SK-N-SH treated with all-trans-retinoic acid at 6 μM for 48 hours (cell line): ENCODE data around the gene ANKRD13A.

Experiments used
- ARNTL ChIP-seq: fragments of 450-650 bp; formaldehyde crosslinking; IDR thresholded peaks from 2 replicates; pipeline ENCODE4 v1.5.0; 2020; ENCODE audit warnings: low read depth, mild to moderate bottlenecking, moderate library complexity, borderline replicate concordance
- BACH2 ChIP-seq: fragments of 250-450 bp; sonication (Bioruptor Pico); IDR thresholded peaks from 2 replicates; pipeline ENCODE4 v1.9.0; 2021; ENCODE audit warnings: mild to moderate bottlenecking, borderline replicate concordance
- ESRRG ChIP-seq: fragments of 250-450 bp; sonication (Bioruptor Pico); IDR thresholded peaks from 2 replicates; pipeline ENCODE4 v1.6.1; 2021; ENCODE audit warnings: mild to moderate bottlenecking
- ISL1 ChIP-seq: fragments of 250-450 bp; sonication (Bioruptor Pico); IDR thresholded peaks from 2 replicates; pipeline ENCODE4 v2.1.2; 2022; ENCODE audit warnings: mild to moderate bottlenecking, moderate library complexity
- PPARA ChIP-seq: fragments of 250-450 bp; sonication (Bioruptor Pico); IDR thresholded peaks from 2 replicates; pipeline ENCODE4 v1.5.0; 2020; ENCODE audit warnings: mild to moderate bottlenecking, borderline replicate concordance
- RARB ChIP-seq: fragments of 250-450 bp; sonication (Bioruptor Pico); IDR thresholded peaks from 2 replicates; pipeline ENCODE4 v1.8.0; 2021; ENCODE audit warnings: mild to moderate bottlenecking, moderate library complexity
- ZFP30 ChIP-seq: fragments of 450-650 bp; formaldehyde crosslinking; IDR thresholded peaks from 2 replicates; pipeline ENCODE4 v1.5.0; 2022; ENCODE audit warnings: mild to moderate bottlenecking, moderate library complexity
- ZNF565 ChIP-seq: fragments of 450-650 bp; formaldehyde crosslinking; conservative IDR thresholded peaks from 2 replicates; pipeline ENCODE4 v1.5.0; 2020; ENCODE audit warnings: low read depth, mild to moderate bottlenecking, moderate library complexity
- TF ChIP-seq, protein P1 (sequence below): fragments of 250-450 bp; sonication (Bioruptor Pico); IDR thresholded peaks from 2 replicates; pipeline ENCODE4 v1.8.0; 2020; ENCODE audit warnings: mild to moderate bottlenecking, moderate library complexity, borderline replicate concordance
- TF ChIP-seq, protein P2 (sequence below): fragments of 250-450 bp; sonication (Bioruptor Pico); IDR thresholded peaks from 2 replicates; pipeline ENCODE4 v1.5.0; 2020; ENCODE audit warnings: mild to moderate bottlenecking, moderate library complexity
- TF ChIP-seq, protein P3 (sequence below): fragments of 250-450 bp; sonication (Bioruptor Pico); IDR thresholded peaks from 2 replicates; pipeline ENCODE4 v1.5.1; 2020; ENCODE audit warnings: low read depth, mild to moderate bottlenecking, moderate library complexity

DNA sequence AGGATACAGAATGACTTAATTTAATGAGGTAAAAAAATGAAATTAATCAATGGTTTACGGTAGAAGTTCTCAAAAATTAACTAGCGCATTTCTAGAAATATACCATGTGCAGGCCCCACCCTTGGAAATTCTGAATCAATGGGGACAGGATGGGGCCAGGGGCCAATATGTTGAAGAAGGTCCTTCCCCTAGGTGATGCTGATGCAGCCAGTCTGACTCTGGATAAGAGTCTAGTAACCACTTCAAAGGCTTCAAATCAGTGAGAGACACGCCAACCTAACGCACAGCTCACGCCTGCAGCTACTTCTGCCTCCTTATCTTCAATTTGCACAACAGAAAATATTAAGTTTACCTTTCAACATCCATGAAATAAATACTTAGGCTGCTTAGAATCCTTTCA, 17.9 kb upstream of the ANKRD13A start:
- TF ChIP-seq, protein P1, sequence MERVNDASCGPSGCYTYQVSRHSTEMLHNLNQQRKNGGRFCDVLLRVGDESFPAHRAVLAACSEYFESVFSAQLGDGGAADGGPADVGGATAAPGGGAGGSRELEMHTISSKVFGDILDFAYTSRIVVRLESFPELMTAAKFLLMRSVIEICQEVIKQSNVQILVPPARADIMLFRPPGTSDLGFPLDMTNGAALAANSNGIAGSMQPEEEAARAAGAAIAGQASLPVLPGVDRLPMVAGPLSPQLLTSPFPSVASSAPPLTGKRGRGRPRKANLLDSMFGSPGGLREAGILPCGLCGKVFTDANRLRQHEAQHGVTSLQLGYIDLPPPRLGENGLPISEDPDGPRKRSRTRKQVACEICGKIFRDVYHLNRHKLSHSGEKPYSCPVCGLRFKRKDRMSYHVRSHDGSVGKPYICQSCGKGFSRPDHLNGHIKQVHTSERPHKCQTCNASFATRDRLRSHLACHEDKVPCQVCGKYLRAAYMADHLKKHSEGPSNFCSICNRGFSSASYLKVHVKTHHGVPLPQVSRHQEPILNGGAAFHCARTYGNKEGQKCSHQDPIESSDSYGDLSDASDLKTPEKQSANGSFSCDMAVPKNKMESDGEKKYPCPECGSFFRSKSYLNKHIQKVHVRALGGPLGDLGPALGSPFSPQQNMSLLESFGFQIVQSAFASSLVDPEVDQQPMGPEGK = no peak
- TF ChIP-seq ESRRG (CRISPR knock-in tag) (no peak), ZNF565 (no peak), ZFP30 (no peak), BACH2 (CRISPR knock-in tag) (no peak), PPARA (CRISPR knock-in tag) (no peak), ISL1 (CRISPR knock-in tag) (no peak), RARB (CRISPR knock-in tag) (no peak), ARNTL (no peak)
- TF ChIP-seq, protein P2, sequence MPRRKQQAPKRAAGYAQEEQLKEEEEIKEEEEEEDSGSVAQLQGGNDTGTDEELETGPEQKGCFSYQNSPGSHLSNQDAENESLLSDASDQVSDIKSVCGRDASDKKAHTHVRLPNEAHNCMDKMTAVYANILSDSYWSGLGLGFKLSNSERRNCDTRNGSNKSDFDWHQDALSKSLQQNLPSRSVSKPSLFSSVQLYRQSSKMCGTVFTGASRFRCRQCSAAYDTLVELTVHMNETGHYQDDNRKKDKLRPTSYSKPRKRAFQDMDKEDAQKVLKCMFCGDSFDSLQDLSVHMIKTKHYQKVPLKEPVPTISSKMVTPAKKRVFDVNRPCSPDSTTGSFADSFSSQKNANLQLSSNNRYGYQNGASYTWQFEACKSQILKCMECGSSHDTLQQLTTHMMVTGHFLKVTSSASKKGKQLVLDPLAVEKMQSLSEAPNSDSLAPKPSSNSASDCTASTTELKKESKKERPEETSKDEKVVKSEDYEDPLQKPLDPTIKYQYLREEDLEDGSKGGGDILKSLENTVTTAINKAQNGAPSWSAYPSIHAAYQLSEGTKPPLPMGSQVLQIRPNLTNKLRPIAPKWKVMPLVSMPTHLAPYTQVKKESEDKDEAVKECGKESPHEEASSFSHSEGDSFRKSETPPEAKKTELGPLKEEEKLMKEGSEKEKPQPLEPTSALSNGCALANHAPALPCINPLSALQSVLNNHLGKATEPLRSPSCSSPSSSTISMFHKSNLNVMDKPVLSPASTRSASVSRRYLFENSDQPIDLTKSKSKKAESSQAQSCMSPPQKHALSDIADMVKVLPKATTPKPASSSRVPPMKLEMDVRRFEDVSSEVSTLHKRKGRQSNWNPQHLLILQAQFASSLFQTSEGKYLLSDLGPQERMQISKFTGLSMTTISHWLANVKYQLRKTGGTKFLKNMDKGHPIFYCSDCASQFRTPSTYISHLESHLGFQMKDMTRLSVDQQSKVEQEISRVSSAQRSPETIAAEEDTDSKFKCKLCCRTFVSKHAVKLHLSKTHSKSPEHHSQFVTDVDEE = no peak
- TF ChIP-seq, protein P3, sequence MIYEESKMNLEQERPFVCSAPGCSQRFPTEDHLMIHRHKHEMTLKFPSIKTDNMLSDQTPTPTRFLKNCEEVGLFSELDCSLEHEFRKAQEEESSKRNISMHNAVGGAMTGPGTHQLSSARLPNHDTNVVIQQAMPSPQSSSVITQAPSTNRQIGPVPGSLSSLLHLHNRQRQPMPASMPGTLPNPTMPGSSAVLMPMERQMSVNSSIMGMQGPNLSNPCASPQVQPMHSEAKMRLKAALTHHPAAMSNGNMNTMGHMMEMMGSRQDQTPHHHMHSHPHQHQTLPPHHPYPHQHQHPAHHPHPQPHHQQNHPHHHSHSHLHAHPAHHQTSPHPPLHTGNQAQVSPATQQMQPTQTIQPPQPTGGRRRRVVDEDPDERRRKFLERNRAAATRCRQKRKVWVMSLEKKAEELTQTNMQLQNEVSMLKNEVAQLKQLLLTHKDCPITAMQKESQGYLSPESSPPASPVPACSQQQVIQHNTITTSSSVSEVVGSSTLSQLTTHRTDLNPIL (CRISPR knock-in tag) = no peak
